ENCODE measurements around the gene RPS16. TPM values are rescaled to one million over a fixed set of nuclear protein-coding genes. Genes with fewer than 3 reads are reported as not detected.

The RPS16 gene
- 44.9 and 56.0 TPM in 2 replicates for total RNA-seq

DNA sequence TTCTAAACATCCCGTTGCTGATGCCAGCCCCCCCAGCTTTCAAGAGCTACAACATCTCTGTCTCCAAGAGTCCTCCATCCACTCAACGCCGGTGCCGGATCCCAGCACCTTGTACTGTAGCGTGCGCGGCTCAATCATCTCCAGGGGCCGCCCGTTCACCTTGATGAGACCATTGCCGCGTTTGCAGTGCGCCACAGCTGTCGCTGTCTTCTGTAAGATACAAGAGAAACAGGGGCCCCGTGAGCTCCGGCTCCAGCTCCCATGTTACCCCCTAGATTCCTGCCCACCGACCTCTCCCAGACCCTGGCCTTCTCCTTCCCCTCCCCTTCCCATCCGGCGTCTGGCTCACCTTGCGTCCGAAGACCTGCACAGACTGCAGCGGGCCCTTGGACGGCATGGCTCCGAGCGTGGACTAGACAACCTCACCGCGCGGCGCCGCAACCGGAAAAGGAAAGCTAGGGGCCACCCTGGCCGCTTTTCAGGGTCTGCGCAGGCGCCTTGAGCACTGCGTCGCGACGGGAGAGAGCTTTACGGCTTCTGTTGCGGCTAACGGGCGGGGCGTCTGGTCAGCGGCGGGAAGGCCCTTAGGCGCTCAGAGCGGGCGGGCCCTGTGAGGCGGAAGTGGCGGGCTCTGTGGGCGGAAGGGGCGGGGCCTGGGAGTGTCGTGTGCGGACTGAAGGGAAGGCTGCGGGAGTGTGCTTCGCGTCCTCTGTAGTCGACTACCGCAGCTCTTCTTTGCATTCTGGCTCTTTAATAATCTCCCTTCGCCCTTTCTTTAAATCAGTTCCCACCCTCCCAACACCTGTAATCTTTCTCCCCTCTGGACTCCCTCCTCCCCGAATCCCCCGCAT is at the start of gene RPS16:
Gene RPS16 (minus strand): TSS at position 451 of the 851 bp plus-strand sequence. CDS start 54 bp downstream, at position 397.
- H3K4me1 ChIP-seq (ENCODE audit: insufficient read depth, low read length): peaks cover 25% of the 10 kb centered on the region
- peak within 1 kb of the TSS; percentile 93 for H3K4me3 ChIP-seq (ENCODE audit: insufficient read depth, low read length)
- H2AFZ ChIP-seq (ENCODE audit: low read length): peak within 1 kb of the TSS; percentile 63
- peaks cover 29% of the 10 kb centered on the region for H3K79me2 ChIP-seq (ENCODE audit: insufficient read depth, low read length)
- no peaks in the 10 kb centered on the region for H3K27me3 ChIP-seq (ENCODE audit: insufficient read depth, low read length)
- H3K27ac ChIP-seq (ENCODE audit: low read depth, low read length): peak within 1 kb of the TSS; percentile 96
- DNase-seq (ENCODE audit: insufficient read length, low spot score, missing footprints): peak; percentile 98
- TF ChIP-seq, protein P1, sequence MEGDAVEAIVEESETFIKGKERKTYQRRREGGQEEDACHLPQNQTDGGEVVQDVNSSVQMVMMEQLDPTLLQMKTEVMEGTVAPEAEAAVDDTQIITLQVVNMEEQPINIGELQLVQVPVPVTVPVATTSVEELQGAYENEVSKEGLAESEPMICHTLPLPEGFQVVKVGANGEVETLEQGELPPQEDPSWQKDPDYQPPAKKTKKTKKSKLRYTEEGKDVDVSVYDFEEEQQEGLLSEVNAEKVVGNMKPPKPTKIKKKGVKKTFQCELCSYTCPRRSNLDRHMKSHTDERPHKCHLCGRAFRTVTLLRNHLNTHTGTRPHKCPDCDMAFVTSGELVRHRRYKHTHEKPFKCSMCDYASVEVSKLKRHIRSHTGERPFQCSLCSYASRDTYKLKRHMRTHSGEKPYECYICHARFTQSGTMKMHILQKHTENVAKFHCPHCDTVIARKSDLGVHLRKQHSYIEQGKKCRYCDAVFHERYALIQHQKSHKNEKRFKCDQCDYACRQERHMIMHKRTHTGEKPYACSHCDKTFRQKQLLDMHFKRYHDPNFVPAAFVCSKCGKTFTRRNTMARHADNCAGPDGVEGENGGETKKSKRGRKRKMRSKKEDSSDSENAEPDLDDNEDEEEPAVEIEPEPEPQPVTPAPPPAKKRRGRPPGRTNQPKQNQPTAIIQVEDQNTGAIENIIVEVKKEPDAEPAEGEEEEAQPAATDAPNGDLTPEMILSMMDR (IDR thresholded peaks at IDR 0.05; ENCODE audit: extremely low read depth, low read depth, low read length): no peak
- H3K36me3 ChIP-seq (ENCODE audit: insufficient read depth, low read length): peaks cover 30% of the 10 kb centered on the region
- H4K20me1 ChIP-seq (ENCODE audit: insufficient read depth, low read length): peaks cover 20% of the 10 kb centered on the region
- no peaks in the 10 kb centered on the region for H3K9me3 ChIP-seq (ENCODE audit: low read depth, low read length)
- peak within 1 kb of the TSS; percentile 88 for H3K4me2 ChIP-seq (ENCODE audit: insufficient read depth, low read length)

DNA sequence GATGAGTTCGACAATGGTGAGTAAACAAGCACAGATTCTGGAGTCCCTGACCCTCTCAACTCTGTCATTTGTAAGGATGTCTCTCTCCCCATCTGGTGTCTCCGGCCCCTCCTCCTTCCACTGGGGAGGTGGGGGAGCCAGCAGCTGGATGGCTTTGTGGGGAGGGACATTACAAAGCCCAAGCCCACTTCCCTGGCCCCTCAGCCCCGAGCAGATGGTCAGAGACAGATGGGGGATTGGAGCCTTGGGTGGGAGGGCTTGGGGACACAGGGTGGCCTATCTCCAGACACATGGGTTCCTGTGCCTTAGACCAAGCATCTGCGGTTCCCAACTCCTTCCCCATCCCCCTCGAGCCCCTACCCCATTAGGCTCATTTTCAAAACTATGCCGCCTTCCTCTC is 47.4 kb upstream of the RPS16 start:
- peaks cover 26% of the 10 kb centered on the region for H3K36me3 ChIP-seq (ENCODE audit: insufficient read depth, low read length)
- no peak for DNase-seq (ENCODE audit: insufficient read length, low spot score, missing footprints)

DNA sequence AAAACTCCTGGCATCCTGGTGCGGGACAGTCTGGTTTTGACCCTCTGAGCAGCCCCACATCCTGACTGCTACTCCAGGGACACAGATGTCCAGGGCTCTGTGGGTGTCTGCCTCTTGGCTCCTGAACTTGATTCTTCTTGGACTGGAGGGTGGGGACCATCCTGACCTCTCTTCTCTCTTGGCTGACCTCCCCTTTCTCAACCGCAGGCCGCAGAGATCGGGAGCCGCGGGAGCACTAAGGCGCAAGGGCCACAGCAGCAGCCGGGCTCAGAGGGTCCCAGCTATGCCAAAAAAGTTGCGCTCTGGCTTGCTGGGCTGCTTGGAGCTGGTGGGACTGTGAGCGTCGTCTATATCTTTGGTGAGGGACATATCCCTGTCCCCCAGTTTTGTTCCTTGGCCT is 45.9 kb upstream of the RPS16 start:
- peak overlapping the region; percentile 97 for H3K4me2 ChIP-seq (ENCODE audit: insufficient read depth, low read length)
- peak overlapping the region; percentile 92 for H3K27ac ChIP-seq (ENCODE audit: low read depth, low read length)
- no peaks in the 10 kb centered on the region for H3K9me3 ChIP-seq (ENCODE audit: low read depth, low read length)
- H3K4me1 ChIP-seq (ENCODE audit: insufficient read depth, low read length): peaks cover 13% of the 10 kb centered on the region
- H2AFZ ChIP-seq (ENCODE audit: low read length): peak overlapping the region; percentile 93
- DNase-seq (ENCODE audit: insufficient read length, low spot score, missing footprints): no peak
- H3K36me3 ChIP-seq (ENCODE audit: insufficient read depth, low read length): peaks cover 20% of the 10 kb centered on the region
- peak overlapping the region; percentile 100 for H3K4me3 ChIP-seq (ENCODE audit: insufficient read depth, low read length)
- no peaks in the 10 kb centered on the region for H3K27me3 ChIP-seq (ENCODE audit: insufficient read depth, low read length)
- TF ChIP-seq, protein P1 (IDR thresholded peaks at IDR 0.05; ENCODE audit: extremely low read depth, low read depth, low read length): no peak
- H3K79me2 ChIP-seq (ENCODE audit: insufficient read depth, low read length): peaks cover 39% of the 10 kb centered on the region
- peaks cover 3% of the 10 kb centered on the region for H4K20me1 ChIP-seq (ENCODE audit: insufficient read depth, low read length)

More for the DNA sequence above, 47.4 kb upstream of the RPS16 start:
- no peak overlapping the region for H3K4me3 ChIP-seq (ENCODE audit: insufficient read depth, low read length)
- TF ChIP-seq, protein P1 (IDR thresholded peaks at IDR 0.05; ENCODE audit: extremely low read depth, low read depth, low read length): no peak
- no peaks in the 10 kb centered on the region for H3K27me3 ChIP-seq (ENCODE audit: insufficient read depth, low read length)
- H3K79me2 ChIP-seq (ENCODE audit: insufficient read depth, low read length): peaks cover 39% of the 10 kb centered on the region
- H4K20me1 ChIP-seq (ENCODE audit: insufficient read depth, low read length): peaks cover 3% of the 10 kb centered on the region
- H3K4me2 ChIP-seq (ENCODE audit: insufficient read depth, low read length): no peak overlapping the region
- H3K4me1 ChIP-seq (ENCODE audit: insufficient read depth, low read length): peaks cover 13% of the 10 kb centered on the region
- no peak overlapping the region for H2AFZ ChIP-seq (ENCODE audit: low read length)
- no peaks in the 10 kb centered on the region for H3K9me3 ChIP-seq (ENCODE audit: low read depth, low read length)
- no peak overlapping the region for H3K27ac ChIP-seq (ENCODE audit: low read depth, low read length)

DNA sequence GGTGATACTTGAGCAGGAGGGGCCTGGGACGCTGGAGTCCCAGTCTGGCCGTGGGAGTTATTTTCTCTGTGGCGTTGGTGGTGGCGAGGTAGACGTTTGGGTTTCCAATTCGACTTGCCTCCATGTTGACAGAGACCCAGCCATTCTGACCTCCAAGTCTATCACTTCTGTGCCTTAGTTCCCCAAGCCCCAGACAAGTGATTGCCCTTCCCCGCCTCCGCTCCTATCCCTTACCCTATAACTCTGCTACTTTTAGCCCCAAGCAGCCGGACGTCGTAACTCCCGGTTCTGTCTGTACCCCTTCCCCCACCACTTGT is 45.4 kb upstream of the RPS16 start:
- Histone ChIP-seq H3K79me2 (ENCODE audit: insufficient read depth, low read length) (peaks cover 36% of the 10 kb centered on the region), H3K27me3 (ENCODE audit: insufficient read depth, low read length) (no peaks in the 10 kb centered on the region), H3K9me3 (ENCODE audit: low read depth, low read length) (no peaks in the 10 kb centered on the region), H3K4me2 (ENCODE audit: insufficient read depth, low read length) (peak overlapping the region; percentile 97), H4K20me1 (ENCODE audit: insufficient read depth, low read length) (peaks cover 3% of the 10 kb centered on the region), H3K4me1 (ENCODE audit: insufficient read depth, low read length) (peaks cover 13% of the 10 kb centered on the region), H3K4me3 (ENCODE audit: insufficient read depth, low read length) (peak overlapping the region; percentile 100), H2AFZ (ENCODE audit: low read length) (peak overlapping the region; percentile 93), H3K27ac (ENCODE audit: low read depth, low read length) (peak overlapping the region; percentile 92), H3K36me3 (ENCODE audit: insufficient read depth, low read length) (peaks cover 25% of the 10 kb centered on the region)
- TF ChIP-seq, protein P1 (IDR thresholded peaks at IDR 0.05; ENCODE audit: extremely low read depth, low read depth, low read length): no peak
- peak; percentile 68 for DNase-seq (ENCODE audit: insufficient read length, low spot score, missing footprints)

All from osteoblast (primary cell).